B cell (primary cell): ENCODE results near the gene MGAT5. TPM values are rescaled to one million over a fixed set of nuclear protein-coding genes. Genes with fewer than 3 reads are reported as not detected.

Experiments used
- ATAC-seq: fragments of 200-7000 bp; cut with Tn5 transposase; one replicate; pipeline ENCODE4 v1.10.0; 2021; ENCODE audit warnings: low read depth, mild to moderate bottlenecking, moderate number of reproducible peaks, moderate library complexity
- CTCF ChIA-PET: fragments of 350-600 bp; sonication (Branson Sonifier 250); formaldehyde crosslinking; loops from one replicate; lab custom pipeline; 2021; ENCODE audit warnings: antibody characterized with exemption, inconsistent platforms; lab: Charles Lee
- POLR2A ChIA-PET: fragments of 350-600 bp; sonication (Branson Sonifier 250); formaldehyde crosslinking; loops from one replicate; lab custom pipeline; 2021; ENCODE audit warnings: antibody characterized with exemption; lab: Charles Lee
- DNase-seq: peaks from one replicate; pipeline ENCODE4 v3.0.0; 2013
- H2AFZ ChIP-seq: 2 replicates; pipeline ENCODE4 v1.6.1; 2012; ENCODE audit warnings: mild to moderate bottlenecking, low read depth, low read length; ENCODE audit not compliant: insufficient read depth, poor library complexity, severe bottlenecking
- H3K27ac ChIP-seq, 2 donors: 1 replicate in 1 of 2; 2 replicates in 1 of 2; pipeline ENCODE4 v1.5.1; 2012 to 2013; ENCODE audit warnings: low read length in 2 of 2, mild to moderate bottlenecking in 2 of 2, moderate library complexity in 1 of 2
- H3K27me3 ChIP-seq, 4 experiments: fragments of 200-600 bp in 1 of 4; sonication (generic) in 1 of 4; replicated peaks in 1 of 4; 1 replicate in 2 of 4; 2 replicates in 2 of 4; pipeline versions ENCODE4 v1.6.1 to v1.7.0; 2013 to 2016; ENCODE audit warnings: low read length in 3 of 4, mild to moderate bottlenecking in 2 of 4, mixed read lengths in 1 of 4, moderate library complexity in 1 of 4; ENCODE audit not compliant: insufficient read depth in 4 of 4, control insufficient read depth in 3 of 4; ENCODE audit errors: control extremely low read depth in 1 of 4
- H3K36me3 ChIP-seq, 2 experiments: replicated peaks in 1 of 2; 1 replicate in 1 of 2; 2 replicates in 1 of 2; pipeline versions ENCODE4 v1.6.1 to v1.7.1; 2013; ENCODE audit warnings: low read length in 1 of 2; ENCODE audit not compliant: insufficient read depth in 2 of 2, control insufficient read depth in 1 of 2; ENCODE audit errors: control extremely low read depth in 1 of 2, extremely low read depth in 1 of 2
- H3K4me1 ChIP-seq, 2 donors: fragments of 200-600 bp in 1 of 2; sonication (generic) in 1 of 2; 1 replicate in 1 of 2; 2 replicates in 1 of 2; pipeline versions ENCODE4 v1.5.1 to v1.6.1; 2013 to 2017; ENCODE audit warnings: low read length in 2 of 2; ENCODE audit not compliant: control insufficient read depth in 2 of 2, insufficient read depth in 2 of 2
- H3K4me2 ChIP-seq: replicated peaks from 2 replicates; pipeline ENCODE3; 2012; ENCODE audit warnings: mild to moderate bottlenecking, low read depth, low read length; ENCODE audit not compliant: poor library complexity, severe bottlenecking
- H3K4me3 ChIP-seq, 5 experiments: fragments of 200-600 bp in 1 of 5; sonication (generic) in 1 of 5; 1 replicate in 3 of 5; 2 replicates in 2 of 5; pipeline versions ENCODE4 v1.5.1 to v1.7.0; 2011 to 2016; ENCODE audit warnings: low read length in 4 of 5, mild to moderate bottlenecking in 4 of 5, low read depth in 2 of 5, control low read depth in 1 of 5, moderate library complexity in 1 of 5; ENCODE audit not compliant: insufficient read depth in 1 of 5; ENCODE audit errors: control extremely low read depth in 1 of 5, extremely low read depth in 1 of 5
- H3K79me2 ChIP-seq: fragments of 200-600 bp; sonication (generic); one replicate; pipeline ENCODE4 v1.6.0; 2016; ENCODE audit warnings: low read length; ENCODE audit not compliant: control insufficient read depth, insufficient read depth
- H3K9ac ChIP-seq: fragments of 200-600 bp; sonication (generic); 2 replicates; pipeline ENCODE4 v1.6.1; 2017; ENCODE audit warnings: mild to moderate bottlenecking, low read length, moderate library complexity
- H3K9me3 ChIP-seq, 3 donors: one replicate each; pipeline versions ENCODE4 v1.6.1 to v1.7.1; 2013; ENCODE audit warnings: low read length in 2 of 3; ENCODE audit not compliant: control insufficient read depth in 2 of 3, insufficient read depth in 1 of 3; ENCODE audit errors: control extremely low read depth in 1 of 3
- H4K20me1 ChIP-seq: 2 replicates; pipeline ENCODE4 v1.6.0; 2012; ENCODE audit warnings: mild to moderate bottlenecking, low read length; ENCODE audit not compliant: insufficient read depth, control insufficient read depth, poor library complexity, severe bottlenecking
- H3K27ac Mint-ChIP-seq: one replicate; pipeline ENCODE4 v1.8.0; 2021; ENCODE audit warnings: mixed read lengths
- H3K27me3 Mint-ChIP-seq: one replicate; pipeline ENCODE4 v1.8.0; 2021; ENCODE audit warnings: mixed read lengths
- H3K4me1 Mint-ChIP-seq: one replicate; pipeline ENCODE4 v1.8.0; 2021; ENCODE audit warnings: mixed read lengths
- H3K4me3 Mint-ChIP-seq: one replicate; pipeline ENCODE4 v1.8.0; 2021; ENCODE audit warnings: mixed read lengths
- H3K9me3 Mint-ChIP-seq: one replicate; pipeline ENCODE4 v1.8.0; 2022; ENCODE audit warnings: mixed read lengths; ENCODE audit not compliant: insufficient read depth
- EZH2 ChIP-seq: IDR thresholded peaks from 2 replicates; pipeline ENCODE4 v1.6.1; 2012; ENCODE audit warnings: borderline replicate concordance, low read depth, mild to moderate bottlenecking, moderate library complexity, low read length; ENCODE audit not compliant: insufficient read depth, poor library complexity, severe bottlenecking
- WGBS: methylation state at CpG from one replicate; pipeline ENCODE4 v1.1.5; 2013; ENCODE audit warnings: missing lambda C conversion rate; ENCODE audit not compliant: insufficient coverage; 5-methylcytosine and 5-hydroxymethylcytosine counted together
- intact Hi-C: fragments of 100-400 bp; cut with micrococcal nuclease; formaldehyde crosslinking; loops from one replicate; pipeline ENCODE4 v1.10.0; 2022
- polyA plus RNA-seq: library from polyadenylated mRNA; depleted of rRNA; stranded (reverse); fragments of >200 nt; gene quantifications from 2 replicates; pipeline ENCODE4 v1.2.3, GENCODE V29; 2012
- total RNA-seq, 2 donors: library from RNA; stranded (reverse); fragments of 120-200 nt in 1 of 2; gene quantifications; 1 replicate in 1 of 2; 2 replicates in 1 of 2; pipeline versions ENCODE4 v1.2.3 to v1.2.4, GENCODE V29; 2013 to 2022
- TF ChIP-seq, protein P1 (sequence below): fragments of 200-600 bp; IDR thresholded peaks from one replicate; pipeline ENCODE4 v1.8.0; 2022; ENCODE audit warnings: antibody characterized with exemption, mild to moderate bottlenecking

The MGAT5 gene
- total and polyA plus RNA-seq, 2 donors (not counting 1 experiment from before 2014, with no cell fraction given) = 27.2 to 184 TPM

DNA sequence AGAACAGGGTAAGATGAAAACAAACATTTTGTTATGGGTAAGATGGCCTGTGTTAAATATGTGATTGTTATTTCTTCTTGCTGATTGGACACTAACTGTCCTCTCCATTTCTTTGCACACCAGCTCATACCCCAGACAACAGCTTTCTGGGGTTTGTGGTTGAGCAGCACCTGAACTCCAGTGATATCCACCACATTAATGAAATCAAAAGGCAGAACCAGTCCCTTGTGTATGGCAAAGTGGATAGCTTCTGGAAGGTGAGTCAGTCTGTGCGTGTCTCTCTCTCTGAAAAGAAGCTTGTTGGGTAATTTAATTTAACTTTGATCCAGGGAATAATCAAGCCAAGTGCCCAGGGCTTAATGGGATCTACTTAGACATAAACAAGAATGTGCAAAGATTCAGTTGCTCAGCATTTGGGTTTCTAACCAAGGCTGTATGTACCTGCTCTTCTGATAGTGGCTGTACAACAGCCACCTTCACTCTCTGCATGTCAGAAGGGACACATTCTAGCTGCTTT lies 108.3 kb downstream of the MGAT5 start:
- no peak overlapping the region for H3K4me2 ChIP-seq
- H3K9me3 ChIP-seq = no peaks in the 10 kb centered on the region
- H3K27ac Mint-ChIP-seq = peak overlapping the region; percentile 61
- TF ChIP-seq EZH2 = no peak
- TF ChIP-seq, protein P1, sequence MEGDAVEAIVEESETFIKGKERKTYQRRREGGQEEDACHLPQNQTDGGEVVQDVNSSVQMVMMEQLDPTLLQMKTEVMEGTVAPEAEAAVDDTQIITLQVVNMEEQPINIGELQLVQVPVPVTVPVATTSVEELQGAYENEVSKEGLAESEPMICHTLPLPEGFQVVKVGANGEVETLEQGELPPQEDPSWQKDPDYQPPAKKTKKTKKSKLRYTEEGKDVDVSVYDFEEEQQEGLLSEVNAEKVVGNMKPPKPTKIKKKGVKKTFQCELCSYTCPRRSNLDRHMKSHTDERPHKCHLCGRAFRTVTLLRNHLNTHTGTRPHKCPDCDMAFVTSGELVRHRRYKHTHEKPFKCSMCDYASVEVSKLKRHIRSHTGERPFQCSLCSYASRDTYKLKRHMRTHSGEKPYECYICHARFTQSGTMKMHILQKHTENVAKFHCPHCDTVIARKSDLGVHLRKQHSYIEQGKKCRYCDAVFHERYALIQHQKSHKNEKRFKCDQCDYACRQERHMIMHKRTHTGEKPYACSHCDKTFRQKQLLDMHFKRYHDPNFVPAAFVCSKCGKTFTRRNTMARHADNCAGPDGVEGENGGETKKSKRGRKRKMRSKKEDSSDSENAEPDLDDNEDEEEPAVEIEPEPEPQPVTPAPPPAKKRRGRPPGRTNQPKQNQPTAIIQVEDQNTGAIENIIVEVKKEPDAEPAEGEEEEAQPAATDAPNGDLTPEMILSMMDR = no peak
- DNase-seq = no peak
- intact Hi-C loops = no loop called here
- H4K20me1 ChIP-seq = peaks cover 6% of the 10 kb centered on the region
- no peaks in the 10 kb centered on the region for H3K27me3 Mint-ChIP-seq
- peaks cover 0 to 5% of the 10 kb centered on the region in 2 donors for H3K4me1 ChIP-seq
- WGBS = 67% methylated on average over 1 of the region's 1 CpG
- H3K9me3 Mint-ChIP-seq = no peaks in the 10 kb centered on the region
- H3K79me2 ChIP-seq = peaks cover 50% of the 10 kb centered on the region
- H2AFZ ChIP-seq = no peak overlapping the region
- ChIA-PET CTCF (interaction anchor here (1.0 to 1.7 kb wide), 3 partner anchors 16 to 244 kb away, joined by 3 to 7 read pairs (median 6); no protein-coding TSS in a partner anchor), POLR2A (no interaction called here)
- H3K27me3 ChIP-seq = no peaks in the 10 kb centered on the region
- peaks cover 2 to 92% of the 10 kb centered on the region in 2 experiments for H3K36me3 ChIP-seq
- H3K4me3 ChIP-seq = no peak overlapping the region
- H3K4me1 Mint-ChIP-seq = peaks cover 12% of the 10 kb centered on the region
- no peak overlapping the region for H3K9ac ChIP-seq
- no peak overlapping the region for H3K27ac ChIP-seq
- no peak overlapping the region for H3K4me3 Mint-ChIP-seq
- ATAC-seq = no peak

- no CpG with 5 or more reads among the region's 1 CpG for WGBS
- CTCF ChIA-PET = interaction anchor here (1.0 to 1.7 kb wide), 3 partner anchors 16 to 244 kb away, joined by 3 to 7 read pairs (median 6); no protein-coding TSS in a partner anchor
Observed at GRCh38 chr2:134362740-134363139, 108.9 kb downstream of the MGAT5 start.

More at GRCh38 chr2:134362740-134363139, 108.9 kb downstream of the MGAT5 start:
- Histone ChIP-seq H3K9ac (no peak overlapping the region), H2AFZ (no peak overlapping the region), H3K27me3 (no peaks in the 10 kb centered on the region), H3K9me3 (no peaks in the 10 kb centered on the region), H3K4me2 (no peak overlapping the region), H3K27ac (no peak overlapping the region), H3K36me3 (peaks cover 7 to 92% of the 10 kb centered on the region in 2 experiments), H3K4me3 (no peak overlapping the region), H4K20me1 (peaks cover 6% of the 10 kb centered on the region), H3K4me1 (peaks cover 3 to 11% of the 10 kb centered on the region in 2 donors), H3K79me2 (peaks cover 48% of the 10 kb centered on the region)
- Mint-ChIP-seq H3K4me1 (peaks cover 16% of the 10 kb centered on the region), H3K9me3 (no peaks in the 10 kb centered on the region), H3K27me3 (no peaks in the 10 kb centered on the region), H3K27ac (peak overlapping the region; percentile 61), H3K4me3 (no peak overlapping the region)
- TF ChIP-seq, protein P1 = no peak
- no peak for TF ChIP-seq EZH2
- POLR2A ChIA-PET = no interaction called here
- DNase-seq = no peak
- intact Hi-C loops = no loop called here
- ATAC-seq = no peak
